IMR-90 (cell line): Measurements from ENCODE around the gene BRME1. TPM values are rescaled to one million over a fixed set of nuclear protein-coding genes. Genes with fewer than 3 reads are reported as not detected.
A peak's percentile ranks its signal among the peaks of the same experiment; 100 is the strongest.

Experiments used
- ATAC-seq: fragments of 200-7000 bp; cut with Tn5 transposase; 2 replicates; pipeline ENCODE4 v1.9.1; 2020; ENCODE audit warnings: low read depth, mild to moderate bottlenecking, moderate library complexity
- BruUV-seq: library from RNA; stranded (reverse); fragments of 400-500 nt; replicated peaks from 2 replicates; lab custom pipeline; 2021; lab: Mats Ljungman, UMichigan
- CTCF ChIA-PET: fragments of 300-600 bp; formaldehyde crosslinking; extraction: SDS; loops from one replicate; lab custom pipeline; 2021; ENCODE audit warnings: antibody characterized with exemption; lab: Yijun Ruan, JAX
- POLR2A ChIA-PET: fragments of 300-600 bp; sonication (Branson Sonifier 250); formaldehyde crosslinking; loops from one replicate; lab custom pipeline; 2022; ENCODE audit warnings: antibody characterized with exemption; ENCODE audit not compliant: unreplicated experiment; lab: Charles Lee
- DNase-seq: peaks from one replicate; pipeline ENCODE4 v3.0.0; 2013
- H2AFZ ChIP-seq: replicated peaks from 2 replicates; pipeline ENCODE3; 2013; ENCODE audit warnings: low read length, mild to moderate bottlenecking; ENCODE audit not compliant: poor library complexity
- H2AK5ac ChIP-seq: 2 replicates; pipeline ENCODE4 v1.6.1; 2013; ENCODE audit warnings: low read depth, low read length, inconsistent platforms
- H2AK9ac ChIP-seq: replicated peaks from 2 replicates; pipeline ENCODE3; 2013; ENCODE audit warnings: mild to moderate bottlenecking, low read depth, low read length, moderate library complexity; ENCODE audit not compliant: poor library complexity
- H2BK120ac ChIP-seq: 2 replicates; pipeline ENCODE4 v1.6.1; 2013; ENCODE audit warnings: low read depth, low read length, inconsistent platforms
- H2BK15ac ChIP-seq: 3 replicates; pipeline ENCODE4 v1.6.1; 2013; ENCODE audit warnings: low read depth, low read length, inconsistent platforms
- H2BK20ac ChIP-seq: 2 replicates; pipeline ENCODE4 v1.6.1; 2013; ENCODE audit warnings: low read depth, mild to moderate bottlenecking, inconsistent platforms, low read length, moderate library complexity
- H2BK5ac ChIP-seq: 2 replicates; pipeline ENCODE4 v1.6.1; 2013; ENCODE audit warnings: mild to moderate bottlenecking, low read depth, low read length, inconsistent platforms; ENCODE audit not compliant: poor library complexity, severe bottlenecking
- H3K14ac ChIP-seq: replicated peaks from 2 replicates; pipeline ENCODE4 v1.6.1; 2013; ENCODE audit warnings: low read depth, low read length, inconsistent platforms
- H3K18ac ChIP-seq: 2 replicates; pipeline ENCODE4 v1.6.1; 2013; ENCODE audit warnings: low read depth, low read length, control low read depth
- H3K23ac ChIP-seq: 2 replicates; pipeline ENCODE4 v1.6.1; 2013; ENCODE audit warnings: low read depth, low read length, inconsistent platforms
- H3K27ac ChIP-seq: 2 replicates; pipeline ENCODE4 v1.5.1; 2013; ENCODE audit warnings: mild to moderate bottlenecking, control low read depth, low read length; ENCODE audit not compliant: insufficient read depth
- H3K27me3 ChIP-seq: 2 replicates; pipeline ENCODE4 v1.6.1; 2013; ENCODE audit warnings: low read length; ENCODE audit not compliant: control insufficient read depth, insufficient read depth
- H3K36me3 ChIP-seq: 2 replicates; pipeline ENCODE4 v1.6.1; 2013; ENCODE audit warnings: low read length, mixed read lengths; ENCODE audit not compliant: control insufficient read depth, insufficient read depth
- H3K4ac ChIP-seq: 2 replicates; pipeline ENCODE4 v1.6.1; 2013; ENCODE audit warnings: low read depth, low read length, inconsistent platforms
- H3K4me1 ChIP-seq: 2 replicates; pipeline ENCODE4 v1.6.1; 2013; ENCODE audit warnings: low read length, mixed read lengths; ENCODE audit not compliant: control insufficient read depth, insufficient read depth
- H3K4me2 ChIP-seq: 2 replicates; pipeline ENCODE4 v1.6.1; 2013; ENCODE audit warnings: low read depth, mild to moderate bottlenecking, control low read depth, low read length, moderate library complexity
- H3K4me3 ChIP-seq: 2 replicates; pipeline ENCODE4 v1.5.1; 2013; ENCODE audit warnings: low read depth, mild to moderate bottlenecking, control low read depth, low read length, moderate library complexity; ENCODE audit not compliant: insufficient read depth
- H3K56ac ChIP-seq: 2 replicates; pipeline ENCODE4 v1.6.1; 2013; ENCODE audit warnings: low read length, inconsistent platforms; ENCODE audit not compliant: insufficient read depth; ENCODE audit errors: extremely low read depth
- H3K79me1 ChIP-seq, 2 experiments: 2 replicates each; pipeline ENCODE4 v1.6.1; 2013; ENCODE audit warnings: low read length in 2 of 2, inconsistent platforms in 1 of 2, low read depth in 1 of 2
- H3K9ac ChIP-seq: 2 replicates; pipeline ENCODE4 v1.6.1; 2013; ENCODE audit warnings: low read depth, low read length, control low read depth
- H3K9me1 ChIP-seq: 2 replicates; pipeline ENCODE4 v1.6.1; 2013; ENCODE audit warnings: low read length, inconsistent platforms; ENCODE audit not compliant: insufficient read depth
- H3K9me3 ChIP-seq: 2 replicates; pipeline ENCODE4 v1.6.1; 2013; ENCODE audit warnings: low read length; ENCODE audit not compliant: control insufficient read depth, insufficient read depth
- H4K20me1 ChIP-seq: 2 replicates; pipeline ENCODE4 v1.6.1; 2013; ENCODE audit warnings: low read length, inconsistent platforms; ENCODE audit not compliant: insufficient read depth
- H4K5ac ChIP-seq: 2 replicates; pipeline ENCODE4 v1.6.1; 2013; ENCODE audit warnings: mild to moderate bottlenecking, low read depth, low read length, control low read depth
- H4K8ac ChIP-seq, 2 experiments: 2 replicates each; pipeline ENCODE4 v1.6.1; 2013; ENCODE audit warnings: low read depth in 2 of 2, low read length in 2 of 2, control low read depth in 1 of 2, inconsistent platforms in 1 of 2
- H4K91ac ChIP-seq: 2 replicates; pipeline ENCODE4 v1.6.1; 2013; ENCODE audit warnings: low read depth, low read length, inconsistent platforms; ENCODE audit not compliant: insufficient read depth
- BHLHE40 ChIP-seq: fragments of 150-350 bp; IDR thresholded peaks from 2 replicates; pipeline ENCODE4 v1.6.1; 2016; ENCODE audit warnings: mild to moderate bottlenecking, low read depth, low read length
- CEBPB ChIP-seq: IDR thresholded peaks from 2 replicates; pipeline ENCODE4 v1.6.1; 2012; ENCODE audit warnings: low read depth, low read length, improper control_type of control experiment
- CHD1 ChIP-seq: IDR thresholded peaks from 2 replicates; pipeline ENCODE4 v1.6.1; 2012; ENCODE audit warnings: low read depth, low read length, improper control_type of control experiment
- CTCF ChIP-seq: conservative IDR thresholded peaks from 2 replicates; pipeline ENCODE4 v1.5.1; 2012; ENCODE audit warnings: mild to moderate bottlenecking, low read depth, low read length, improper control_type of control experiment
- MAFK ChIP-seq: IDR thresholded peaks from 2 replicates; pipeline ENCODE4 v1.6.1; 2012; ENCODE audit warnings: low read depth, low read length, improper control_type of control experiment
- MAZ ChIP-seq: IDR thresholded peaks from 2 replicates; pipeline ENCODE4 v1.6.1; 2012; ENCODE audit warnings: low read depth, mild to moderate bottlenecking, low read length, improper control_type of control experiment, moderate library complexity, borderline replicate concordance
- MXI1 ChIP-seq: IDR thresholded peaks from 2 replicates; pipeline ENCODE4 v1.6.1; 2012; ENCODE audit warnings: low read depth, mild to moderate bottlenecking, low read length, moderate library complexity, borderline replicate concordance
- NFE2L2 ChIP-seq: fragments of 150-350 bp; IDR thresholded peaks from 2 replicates; pipeline ENCODE4 v1.6.1; 2016; ENCODE audit warnings: low read depth, mild to moderate bottlenecking, low read length
- RAD21 ChIP-seq: IDR thresholded peaks from 2 replicates; pipeline ENCODE4 v1.6.1; 2012; ENCODE audit warnings: low read length, improper control_type of control experiment
- RCOR1 ChIP-seq: IDR thresholded peaks from 2 replicates; pipeline ENCODE4 v1.6.1; 2012; ENCODE audit warnings: mild to moderate bottlenecking, low read length, improper control_type of control experiment; ENCODE audit not compliant: insufficient replicate concordance
- SMC3 ChIP-seq: fragments of 150-350 bp; IDR thresholded peaks from 2 replicates; pipeline ENCODE4 v1.6.1; 2016; ENCODE audit warnings: low read depth, mild to moderate bottlenecking, antibody characterized with exemption, low read length, moderate library complexity
- USF2 ChIP-seq: fragments of 150-350 bp; IDR thresholded peaks from 2 replicates; pipeline ENCODE4 v1.6.1; 2017; ENCODE audit warnings: mild to moderate bottlenecking, antibody characterized with exemption, low read length, low read depth
- WGBS, 2 experiments: methylation state at CpG; one replicate each; pipeline versions ENCODE4 v1.1.5 to v1.1.7; 2013; ENCODE audit warnings: missing lambda C conversion rate in 2 of 2; ENCODE audit not compliant: insufficient read length in 1 of 2; ENCODE audit errors: extremely low coverage in 2 of 2; 5-methylcytosine and 5-hydroxymethylcytosine counted together
- dilution Hi-C: fragments of 300-500 bp; cut with HindIII; formaldehyde crosslinking; loops from one replicate; pipeline ENCODE4 v1.14.3; 2018; ENCODE audit warnings: low sequenced_read_pairs; ENCODE audit not compliant: unreplicated experiment
- in situ Hi-C: fragments of 300-500 bp; cut with MboI; formaldehyde crosslinking; loops from 3 replicates; pipeline ENCODE4 v1.14.3; 2019; ENCODE audit warnings: low sequenced_read_pairs, inconsistent platforms, mixed read lengths
- intact Hi-C: fragments of 100-400 bp; cut with micrococcal nuclease; formaldehyde crosslinking; loops from 2 replicates; pipeline ENCODE4 v1.10.0; 2022
- polyA plus RNA-seq, 3 experiments: library from polyadenylated mRNA; depleted of rRNA; stranded (reverse); fragments of >200 nt; gene quantifications; 2 replicates each; pipeline ENCODE4 v1.2.3, GENCODE V29; 2012; ENCODE audit warnings: low replicate concordance in 1 of 3
- total RNA-seq: library from RNA; depleted of rRNA; stranded (reverse); fragments of >200 nt; gene quantifications from 2 replicates; pipeline ENCODE4 v1.2.3, GENCODE V29; 2012

The BRME1 gene
- total and polyA plus RNA-seq, 2 of the 4 experiments (the other 2 are of a cell fraction) = 0.18 to 0.38 TPM

GRCh38 chr19:13835791-13836723 is 69.9 kb downstream of the BRME1 start:
- Histone ChIP-seq H2AK9ac (peak overlapping the region; percentile 35), H4K5ac (no peak overlapping the region), H2AK5ac (peak overlapping the region; percentile 3), H3K18ac (no peak overlapping the region), H3K23ac (no peak overlapping the region), H3K4me1 (peaks cover 38% of the 10 kb centered on the region), H4K8ac (peak overlapping the region; percentile 51 to 75; a peak in 1 of 4 replicates), H3K14ac (0 out of 2 replicates have a peak overlapping the region, but pooled peaks have one; percentile 30), H2BK15ac (no peak overlapping the region), H2BK5ac (peak overlapping the region; percentile 73), H4K91ac (no peak overlapping the region), H3K9me3 (no peaks in the 10 kb centered on the region), H3K27ac (peak overlapping the region; percentile 79), H2BK20ac (no peak overlapping the region), H4K20me1 (peaks cover 97% of the 10 kb centered on the region), H3K27me3 (no peaks in the 10 kb centered on the region), H3K56ac (no peak overlapping the region), H3K79me1 (peaks cover 6 to 53% of the 10 kb centered on the region in 2 experiments; a peak in 3 of 4 replicates), H3K9me1 (peaks cover 5% of the 10 kb centered on the region), H3K4ac (peak overlapping the region; percentile 61; the same call in 1 of the 2 replicates), H2BK120ac (peak overlapping the region; percentile 40; the same call in 1 of the 2 replicates), H3K4me2 (no peak overlapping the region), H2AFZ (no peak overlapping the region), H3K36me3 (peaks cover 38% of the 10 kb centered on the region), H3K9ac (peak overlapping the region; percentile 13; the same call in 1 of the 2 replicates), H3K4me3 (no peak overlapping the region)
- ChIA-PET POLR2A (interaction anchor here (0.5 to 1.6 kb wide), 6 partner anchors 11 to 62 kb away, joined by 3 to 11 read pairs (median 4); partner anchors contain the start of genes C19orf53 and ZSWIM4), CTCF (interaction anchor here (0.6 to 1.4 kb wide), 5 partner anchors 13 to 28 kb away, joined by 3 to 5 read pairs (median 3); no protein-coding TSS in a partner anchor)
- intact Hi-C loops = loop anchor here (5.0 kb wide), 1 partner anchor 39 kb away; the partner anchor contains the start of gene ZSWIM4
- no peak for DNase-seq
- WGBS, 2 experiments = 83% methylated on average over 6 of the region's 21 CpGs; no CpG with 5 or more reads in 1 of the 2 experiments
- no peak for ATAC-seq
- BruUV-seq = no TSS peak
- dilution Hi-C loops = no loop called here
- in situ Hi-C loops = loop anchor here (25.0 kb wide), 1 partner anchor 1049 kb away; the partner anchor contains the start of genes HOOK2 and JUNB
- TF ChIP-seq MAZ = peak; percentile 5
- no peak for TF ChIP-seq RCOR1
- no peak for TF ChIP-seq SMC3
- no peak for TF ChIP-seq NFE2L2
- TF ChIP-seq CEBPB = no peak
- no peak for TF ChIP-seq MXI1
- no peak for TF ChIP-seq RAD21
- TF ChIP-seq BHLHE40 = no peak
- TF ChIP-seq MAFK = no peak
- peak; percentile 19; the same call in 1 of the 2 replicates for TF ChIP-seq CHD1
- TF ChIP-seq USF2 = peak; percentile 23
- no peak for TF ChIP-seq CTCF
